Activated CD8-positive, alpha-beta memory T cell treated with anti-CD3 and anti-CD28 coated beads, Interleukin-2, amount 50 U/mL, for 24 hours (primary cell): Measurements from ENCODE around the gene KIR3DL2.
"Not testable (repeated sequence)": the region's sequence is repeated elsewhere in the genome, so short reads cannot be mapped to it uniquely, and the experiment has no call there.

Experiments used
- DNase-seq: peaks from one replicate; pipeline ENCODE4 v3.0.0-alpha.2; 2020; ENCODE audit errors: extremely low read depth

The KIR3DL2 gene

GRCh38 chr19:54871696-54872095, 21.5 kb downstream of the KIR3DL2 start:
- DNase-seq = no peak

- DNase-seq = no peak
Observed at GRCh38 chr19:54873990-54874389, 23.7 kb downstream of the KIR3DL2 start, which contains the start of gene FCAR. Gene FCAR, plus strand, starts transcription at chr19:54874235. Its CDS starts 55 bp downstream, at chr19:54874290.

GRCh38 chr19:54875506-54875905, 25.3 kb downstream of the KIR3DL2 start:
- no peak for DNase-seq

GRCh38 chr19:54877471-54877870, 27.2 kb downstream of the KIR3DL2 start:
- no peak for DNase-seq

GRCh38 chr19:54881884-54882283, 31.6 kb downstream of the KIR3DL2 start:
- DNase-seq = no peak

- no peak for DNase-seq
Observed at GRCh38 chr19:54882758-54883157, 32.5 kb downstream of the KIR3DL2 start.

- DNase-seq = no peak
Observed at GRCh38 chr19:54883228-54883627, 33.0 kb downstream of the KIR3DL2 start.

- no peak for DNase-seq
Observed at GRCh38 chr19:54888239-54888638, 38.0 kb downstream of the KIR3DL2 start.

- DNase-seq = no peak
Observed at GRCh38 chr19:54889566-54889965, 39.3 kb downstream of the KIR3DL2 start.

- no peak for DNase-seq
Observed at GRCh38 chr19:54893406-54893805, 43.2 kb downstream of the KIR3DL2 start.

GRCh38 chr19:54894106-54894505, 43.9 kb downstream of the KIR3DL2 start:
- not testable (repeated sequence) for DNase-seq

- no peak for DNase-seq
Observed at GRCh38 chr19:54896036-54896435, 45.8 kb downstream of the KIR3DL2 start.

- not testable (repeated sequence) for DNase-seq
Observed at GRCh38 chr19:54898685-54899084, 48.4 kb downstream of the KIR3DL2 start.

GRCh38 chr19:54899646-54900045, 49.4 kb downstream of the KIR3DL2 start:
- DNase-seq = not testable (repeated sequence)

GRCh38 chr19:54901153-54901552, 50.9 kb downstream of the KIR3DL2 start:
- not testable (repeated sequence) for DNase-seq

- DNase-seq = no peak
Observed at GRCh38 chr19:54902061-54902460, 51.8 kb downstream of the KIR3DL2 start.

GRCh38 chr19:54903303-54903702, 53.1 kb downstream of the KIR3DL2 start:
- no peak for DNase-seq

- DNase-seq = not testable (repeated sequence)
Observed at GRCh38 chr19:54904261-54904660, 54.0 kb downstream of the KIR3DL2 start.

GRCh38 chr19:54905421-54905802, 55.2 kb downstream of the KIR3DL2 start:
- DNase-seq = no peak

GRCh38 chr19:54905803-54906511, 55.7 kb downstream of the KIR3DL2 start, which contains the start of gene NCR1:
Gene NCR1, plus strand, starts transcription at chr19:54906148. Its CDS starts 40 bp downstream, at chr19:54906188.
- no peak for DNase-seq

GRCh38 chr19:54906819-54907218, 56.6 kb downstream of the KIR3DL2 start:
- DNase-seq = no peak

- not testable (repeated sequence) for DNase-seq
Observed at GRCh38 chr19:54907899-54908298, 57.7 kb downstream of the KIR3DL2 start.
